Measurements from ENCODE around the gene ECI2.
A peak's percentile ranks its signal among the peaks of the same experiment; 100 is the strongest.

ECI2 gene, protein sequence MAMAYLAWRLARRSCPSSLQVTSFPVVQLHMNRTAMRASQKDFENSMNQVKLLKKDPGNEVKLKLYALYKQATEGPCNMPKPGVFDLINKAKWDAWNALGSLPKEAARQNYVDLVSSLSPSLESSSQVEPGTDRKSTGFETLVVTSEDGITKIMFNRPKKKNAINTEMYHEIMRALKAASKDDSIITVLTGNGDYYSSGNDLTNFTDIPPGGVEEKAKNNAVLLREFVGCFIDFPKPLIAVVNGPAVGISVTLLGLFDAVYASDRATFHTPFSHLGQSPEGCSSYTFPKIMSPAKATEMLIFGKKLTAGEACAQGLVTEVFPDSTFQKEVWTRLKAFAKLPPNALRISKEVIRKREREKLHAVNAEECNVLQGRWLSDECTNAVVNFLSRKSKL

DNA sequence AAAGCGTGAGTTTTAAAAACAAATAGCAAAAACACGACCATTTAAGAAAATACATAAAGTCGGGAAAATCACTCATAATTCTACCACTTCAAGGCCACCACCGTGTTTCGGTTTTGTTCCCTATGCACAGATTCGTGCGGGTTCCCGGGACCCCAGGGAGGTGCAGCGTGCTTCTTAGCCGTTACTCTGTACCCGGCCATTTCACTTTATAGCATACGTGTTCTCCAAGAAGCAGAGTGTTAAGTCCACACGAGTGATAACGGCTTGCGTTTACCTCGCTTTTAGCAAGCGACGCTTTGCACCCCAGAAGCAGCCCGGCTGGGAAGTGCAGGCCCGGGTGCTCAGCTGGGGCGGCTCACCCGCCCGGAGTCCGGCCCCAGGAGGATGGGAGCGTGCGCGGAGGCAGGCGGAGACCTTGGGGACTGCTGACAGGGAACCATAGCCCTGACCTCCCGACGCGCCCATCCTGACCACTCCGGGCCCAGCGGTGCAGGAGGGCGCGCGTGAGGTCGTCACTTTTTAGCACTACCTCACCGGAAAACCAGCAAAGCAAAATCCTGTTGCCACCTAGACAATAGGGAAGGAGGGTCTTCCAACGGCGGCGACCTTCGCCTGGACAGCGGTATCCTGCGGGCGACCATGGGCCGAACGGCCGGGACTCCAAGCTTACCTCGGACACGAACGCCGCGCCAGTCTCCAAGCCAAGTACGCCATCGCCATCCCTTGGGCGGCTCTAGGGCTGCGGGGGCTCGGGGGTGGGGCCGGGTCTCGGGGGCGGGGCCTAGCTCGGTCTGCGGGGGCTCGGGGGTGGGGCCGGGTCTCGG lies at the start of gene ECI2:
Gene ECI2 (minus strand): TSS at position 735 of the 824 bp plus-strand sequence. CDS start 15 bp downstream, at position 720.
- peaks cover 3% of the 10 kb centered on the region for H3K9me3 Mint-ChIP-seq
- H3K36me3 Mint-ChIP-seq = peaks cover 29% of the 10 kb centered on the region
- peak within 1 kb of the TSS; percentile 91 for H3K27ac Mint-ChIP-seq
- ATAC-seq = peak; percentile 81
- peaks cover 29% of the 10 kb centered on the region for H3K4me1 Mint-ChIP-seq
- H3K4me3 Mint-ChIP-seq = peak within 1 kb of the TSS; percentile 97
- H3K27me3 Mint-ChIP-seq = no peaks in the 10 kb centered on the region

DNA sequence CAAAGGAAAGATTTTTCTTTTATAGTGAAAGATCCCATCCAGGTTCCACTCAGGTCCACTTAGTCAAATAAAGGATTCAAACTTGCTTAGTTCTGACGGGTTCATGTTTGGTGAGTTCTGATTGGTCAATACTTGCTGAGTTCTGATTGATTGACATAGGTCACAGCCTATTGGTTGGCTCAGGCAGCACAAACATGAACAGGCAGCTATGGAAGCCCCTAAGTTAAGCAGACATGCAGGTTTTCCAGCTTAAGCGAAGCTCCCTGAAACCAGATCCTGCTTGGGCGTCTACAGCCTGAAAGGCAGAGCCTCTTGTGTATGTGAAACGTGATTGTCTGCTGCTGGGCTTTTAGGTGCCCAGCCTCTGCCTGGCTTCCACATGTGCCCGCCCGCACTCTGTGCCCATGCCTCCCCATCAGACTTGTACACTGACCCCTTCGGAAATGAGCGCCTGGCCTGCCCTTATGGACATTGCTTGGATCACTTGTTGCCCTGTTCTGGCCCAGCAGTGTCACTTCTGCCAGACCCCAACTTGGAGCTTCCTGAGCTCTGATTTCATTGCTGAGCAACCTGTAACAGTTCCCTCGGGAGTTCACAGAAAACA lies 45.4 kb upstream of the ECI2 start:
- Mint-ChIP-seq H3K27ac (no peak overlapping the region), H3K27me3 (peaks cover 40% of the 10 kb centered on the region), H3K9me3 (no peaks in the 10 kb centered on the region), H3K4me3 (no peak overlapping the region), H3K36me3 (no peaks in the 10 kb centered on the region), H3K4me1 (no peaks in the 10 kb centered on the region)
- peak; percentile 45 for ATAC-seq

DNA sequence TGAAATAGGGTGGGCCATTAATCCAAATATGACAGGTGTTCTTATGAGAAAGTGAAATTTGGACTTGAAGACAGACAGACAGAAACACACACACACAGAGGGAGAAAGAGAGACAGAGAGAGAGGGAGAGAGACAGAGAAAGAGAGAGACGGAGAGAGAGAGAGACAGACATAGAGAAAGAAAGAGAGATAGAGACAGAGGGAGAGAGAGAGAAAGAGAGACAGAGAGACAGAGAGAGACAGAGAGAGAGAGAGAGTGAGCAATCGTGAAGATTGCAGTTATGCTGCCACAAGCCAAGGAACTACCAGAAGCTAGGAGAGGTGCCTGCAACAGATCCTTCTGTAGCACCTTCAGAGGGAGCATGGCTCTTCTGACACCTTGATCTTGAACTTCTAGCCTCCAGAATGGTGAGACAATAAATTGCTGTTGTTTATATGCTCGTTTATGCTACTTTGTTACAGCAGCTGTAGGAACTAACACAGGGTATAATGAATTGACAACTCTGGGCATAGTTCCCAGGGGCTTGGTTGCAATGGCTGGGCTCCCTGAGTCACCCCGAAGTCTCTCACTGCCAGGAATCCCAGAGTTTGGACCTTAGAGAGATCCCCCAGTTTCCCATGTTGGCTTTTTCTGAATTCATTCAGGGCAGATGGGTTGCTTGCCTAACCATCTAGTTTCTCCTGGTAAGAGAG lies 44.7 kb upstream of the ECI2 start:
- Mint-ChIP-seq H3K4me1 (no peaks in the 10 kb centered on the region), H3K4me3 (no peak overlapping the region), H3K9me3 (no peaks in the 10 kb centered on the region), H3K36me3 (no peaks in the 10 kb centered on the region), H3K27me3 (peaks cover 33% of the 10 kb centered on the region), H3K27ac (no peak overlapping the region)
- ATAC-seq = no peak

DNA sequence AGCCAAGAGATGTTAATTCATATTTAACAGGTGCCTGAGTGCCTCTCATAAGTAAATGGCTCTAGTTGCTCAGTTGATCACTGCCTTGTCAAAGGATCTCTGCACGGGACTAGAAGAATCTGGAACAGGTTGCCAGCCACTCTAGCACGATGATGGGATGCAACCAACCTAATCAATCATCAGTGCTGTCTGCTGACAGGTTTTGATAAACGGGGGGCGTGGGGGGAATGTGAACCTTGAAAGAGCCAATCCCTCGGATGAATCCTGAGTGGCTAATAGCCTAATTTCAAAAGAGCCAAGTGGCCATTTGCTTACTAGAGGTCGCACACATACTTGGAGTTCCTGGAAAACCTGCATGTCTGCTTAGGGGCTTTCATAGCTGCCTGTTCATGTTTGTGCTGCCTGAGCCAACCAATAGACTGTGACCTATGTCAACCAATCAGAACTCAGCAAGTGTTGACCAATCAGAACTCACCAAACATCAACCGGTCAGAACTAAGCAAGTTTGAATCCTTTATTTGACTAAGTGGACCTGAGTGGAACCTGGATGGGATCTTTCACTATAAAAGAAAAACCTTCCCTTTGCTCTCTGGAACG lies 43.5 kb upstream of the ECI2 start:
- ATAC-seq = no peak
- H3K4me1 Mint-ChIP-seq = no peaks in the 10 kb centered on the region
- no peak overlapping the region for H3K27ac Mint-ChIP-seq
- H3K4me3 Mint-ChIP-seq = no peak overlapping the region
- no peaks in the 10 kb centered on the region for H3K9me3 Mint-ChIP-seq
- H3K27me3 Mint-ChIP-seq = peaks cover 25% of the 10 kb centered on the region
- no peaks in the 10 kb centered on the region for H3K36me3 Mint-ChIP-seq

DNA sequence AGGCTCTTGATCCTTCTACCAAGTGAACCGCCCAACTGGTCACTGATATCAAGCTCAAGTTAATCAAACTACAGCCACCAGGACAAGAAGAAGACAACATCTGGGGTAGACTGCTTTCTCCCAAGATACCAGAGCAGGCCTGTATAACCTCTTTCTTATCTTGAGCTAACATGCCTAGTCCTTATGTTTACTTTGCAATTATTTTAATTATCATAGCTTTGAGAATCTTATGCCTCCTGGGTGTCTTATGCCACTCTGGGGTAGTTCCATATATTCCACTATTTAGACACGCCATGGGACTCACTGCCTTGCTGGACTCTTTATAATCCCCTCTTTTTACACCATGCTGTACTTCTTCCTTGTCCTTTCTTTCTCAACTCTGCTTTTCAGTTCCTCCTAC lies 41.5 kb upstream of the ECI2 start:
- peaks cover 6% of the 10 kb centered on the region for H3K4me1 Mint-ChIP-seq
- no peak overlapping the region for H3K27ac Mint-ChIP-seq
- no peaks in the 10 kb centered on the region for H3K36me3 Mint-ChIP-seq
- H3K27me3 Mint-ChIP-seq = peaks cover 24% of the 10 kb centered on the region
- H3K9me3 Mint-ChIP-seq = no peaks in the 10 kb centered on the region
- no peak overlapping the region for H3K4me3 Mint-ChIP-seq
- ATAC-seq = no peak

DNA sequence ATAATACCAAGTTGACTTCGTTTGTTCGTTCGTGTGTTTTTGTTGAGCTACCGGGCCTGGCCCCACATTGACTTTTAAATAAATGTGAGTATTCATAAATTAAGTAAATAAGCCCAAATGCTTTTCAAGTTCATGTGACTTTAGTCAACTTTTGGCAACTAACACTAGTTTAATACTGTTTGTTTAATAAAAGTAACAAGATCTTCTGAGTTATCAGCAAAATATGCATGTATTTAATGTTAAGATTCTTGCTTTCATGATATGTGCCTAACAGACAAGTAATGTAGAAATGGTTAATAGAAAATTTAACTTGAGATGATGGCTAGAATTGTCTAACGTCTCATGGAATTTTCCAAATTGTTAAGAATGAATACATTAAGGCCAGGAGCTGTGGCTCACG lies 38.7 kb upstream of the ECI2 start:
- Mint-ChIP-seq H3K27me3 (no peaks in the 10 kb centered on the region), H3K4me1 (peaks cover 6% of the 10 kb centered on the region), H3K36me3 (no peaks in the 10 kb centered on the region), H3K27ac (no peak overlapping the region), H3K4me3 (no peak overlapping the region), H3K9me3 (no peaks in the 10 kb centered on the region)
- no peak for ATAC-seq

DNA sequence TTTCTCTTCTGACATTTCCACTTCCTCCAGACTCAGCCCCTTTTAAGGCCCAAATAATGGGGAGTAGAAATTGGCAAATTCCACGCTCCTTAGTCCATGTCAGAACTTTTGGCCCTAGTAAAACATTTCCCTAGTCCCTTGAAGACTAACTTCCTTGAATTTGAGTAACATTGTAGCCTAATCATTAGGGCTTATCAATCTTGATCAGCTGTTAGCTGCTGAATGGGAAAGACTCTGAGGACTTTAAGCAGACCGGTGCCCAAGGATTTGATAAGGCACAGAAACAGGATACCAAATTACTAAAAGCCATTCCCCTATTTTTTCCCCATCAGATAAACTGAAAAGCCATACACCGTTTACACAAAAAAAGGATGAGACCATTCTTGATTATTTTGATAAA lies 37.0 kb upstream of the ECI2 start:
- H3K4me1 Mint-ChIP-seq = peaks cover 6% of the 10 kb centered on the region
- no peaks in the 10 kb centered on the region for H3K27me3 Mint-ChIP-seq
- no peak for ATAC-seq
- H3K9me3 Mint-ChIP-seq = no peaks in the 10 kb centered on the region
- no peak overlapping the region for H3K27ac Mint-ChIP-seq
- no peak overlapping the region for H3K4me3 Mint-ChIP-seq
- H3K36me3 Mint-ChIP-seq = no peaks in the 10 kb centered on the region

DNA sequence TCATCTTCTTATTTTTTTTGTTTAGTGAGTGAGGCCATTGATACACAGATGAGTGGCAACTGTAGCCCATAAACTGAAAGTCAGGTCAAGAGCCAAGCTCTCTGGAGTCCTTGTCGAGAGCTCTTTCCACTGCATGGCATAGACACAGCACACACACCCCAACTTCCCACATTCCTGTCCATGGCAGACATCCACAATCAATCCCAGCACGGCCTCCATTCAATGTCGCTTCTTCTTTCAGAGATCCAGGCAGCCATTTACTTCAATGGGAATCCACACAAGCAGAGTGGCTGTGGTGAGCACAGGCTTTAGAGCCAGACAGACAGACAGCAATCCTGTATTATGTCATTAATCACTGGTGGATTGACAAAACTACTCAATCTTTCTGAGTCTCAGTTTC lies 34.9 kb upstream of the ECI2 start:
- ATAC-seq = no peak
- no peaks in the 10 kb centered on the region for H3K27me3 Mint-ChIP-seq
- H3K27ac Mint-ChIP-seq = no peak overlapping the region
- H3K4me3 Mint-ChIP-seq = no peak overlapping the region
- no peaks in the 10 kb centered on the region for H3K9me3 Mint-ChIP-seq
- peaks cover 6% of the 10 kb centered on the region for H3K4me1 Mint-ChIP-seq
- H3K36me3 Mint-ChIP-seq = no peaks in the 10 kb centered on the region

DNA sequence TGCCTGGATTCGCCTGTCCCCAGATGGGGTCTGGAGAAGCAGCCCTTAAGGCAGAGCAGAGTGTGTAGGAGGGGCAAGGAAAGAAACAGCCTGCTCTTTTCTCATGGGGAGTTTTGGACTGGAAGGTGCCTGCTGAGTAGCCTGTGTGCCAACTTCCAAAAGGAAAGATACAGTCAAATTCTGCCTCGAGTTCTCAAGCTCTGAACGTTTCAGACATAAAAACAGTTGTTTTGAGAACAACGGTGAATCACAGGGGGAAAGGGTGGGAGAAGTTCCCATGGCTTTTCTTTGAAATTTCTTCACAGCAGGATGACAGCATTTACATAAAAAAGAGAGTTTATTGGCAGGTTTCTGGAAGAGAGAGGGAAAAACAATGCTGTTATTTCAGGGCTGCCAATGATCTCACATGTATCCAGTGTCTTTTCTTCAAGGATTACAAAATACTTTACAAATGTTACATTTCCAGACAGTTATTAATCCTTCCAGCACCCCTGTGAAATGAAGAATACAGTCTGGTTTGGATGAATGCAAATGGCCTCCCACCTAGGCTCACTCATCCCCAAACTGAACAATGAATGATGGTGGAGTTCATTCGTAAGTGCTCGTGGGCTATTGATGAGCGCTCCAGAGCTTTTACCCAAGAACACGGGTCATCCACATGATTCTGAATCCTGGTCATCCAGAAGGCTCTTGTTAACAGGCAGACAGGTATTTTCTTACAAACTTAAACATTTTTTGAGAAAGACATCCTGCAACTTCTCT lies 33.8 kb upstream of the ECI2 start:
- Mint-ChIP-seq H3K4me3 (no peak overlapping the region), H3K36me3 (no peaks in the 10 kb centered on the region), H3K4me1 (peaks cover 6% of the 10 kb centered on the region), H3K9me3 (no peaks in the 10 kb centered on the region), H3K27ac (no peak overlapping the region), H3K27me3 (no peaks in the 10 kb centered on the region)
- ATAC-seq = no peak

DNA sequence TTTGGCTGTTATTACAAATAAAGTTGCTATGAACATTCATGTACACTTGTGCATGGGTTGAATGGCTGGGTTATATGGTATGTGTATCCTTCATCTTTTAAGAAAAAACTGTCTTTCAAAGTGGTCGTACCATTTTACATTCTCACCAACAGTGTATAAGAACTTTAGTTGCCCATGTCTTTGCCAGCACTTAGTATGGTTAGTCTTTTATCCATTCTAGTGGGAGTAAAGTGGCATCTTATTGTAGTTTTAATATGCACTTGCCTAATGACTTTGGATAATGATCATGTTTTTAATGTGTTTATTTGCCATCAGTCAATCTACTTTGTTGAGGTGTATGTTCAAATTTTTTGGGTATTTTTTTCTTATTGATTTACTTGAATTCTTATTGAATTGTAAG lies 32.5 kb upstream of the ECI2 start:
- peaks cover 6% of the 10 kb centered on the region for H3K4me1 Mint-ChIP-seq
- H3K27me3 Mint-ChIP-seq = no peaks in the 10 kb centered on the region
- no peaks in the 10 kb centered on the region for H3K9me3 Mint-ChIP-seq
- ATAC-seq = no peak
- no peaks in the 10 kb centered on the region for H3K36me3 Mint-ChIP-seq
- no peak overlapping the region for H3K27ac Mint-ChIP-seq
- no peak overlapping the region for H3K4me3 Mint-ChIP-seq

DNA sequence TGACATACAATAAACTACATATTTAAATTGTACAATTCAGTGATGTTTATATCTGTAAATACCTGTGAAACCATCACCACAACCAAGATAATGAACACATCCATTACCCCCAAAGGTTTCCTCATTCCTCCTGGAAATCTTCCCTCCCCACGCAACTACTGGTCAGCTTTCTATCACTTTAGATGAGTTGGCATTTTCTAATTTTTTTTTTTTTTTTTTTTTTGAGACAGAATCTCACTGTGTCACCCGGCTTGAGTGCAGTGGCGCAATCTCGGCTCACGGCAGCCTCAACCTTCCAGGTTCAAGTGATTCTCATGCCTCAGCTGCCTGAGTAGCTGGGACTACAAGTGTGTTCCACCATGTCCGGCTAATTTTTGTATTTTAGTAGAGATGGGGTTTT lies 31.7 kb upstream of the ECI2 start:
- ATAC-seq = no peak
- H3K9me3 Mint-ChIP-seq = no peaks in the 10 kb centered on the region
- no peaks in the 10 kb centered on the region for H3K27me3 Mint-ChIP-seq
- no peak overlapping the region for H3K27ac Mint-ChIP-seq
- no peak overlapping the region for H3K4me3 Mint-ChIP-seq
- H3K4me1 Mint-ChIP-seq = peaks cover 2% of the 10 kb centered on the region
- no peaks in the 10 kb centered on the region for H3K36me3 Mint-ChIP-seq

DNA sequence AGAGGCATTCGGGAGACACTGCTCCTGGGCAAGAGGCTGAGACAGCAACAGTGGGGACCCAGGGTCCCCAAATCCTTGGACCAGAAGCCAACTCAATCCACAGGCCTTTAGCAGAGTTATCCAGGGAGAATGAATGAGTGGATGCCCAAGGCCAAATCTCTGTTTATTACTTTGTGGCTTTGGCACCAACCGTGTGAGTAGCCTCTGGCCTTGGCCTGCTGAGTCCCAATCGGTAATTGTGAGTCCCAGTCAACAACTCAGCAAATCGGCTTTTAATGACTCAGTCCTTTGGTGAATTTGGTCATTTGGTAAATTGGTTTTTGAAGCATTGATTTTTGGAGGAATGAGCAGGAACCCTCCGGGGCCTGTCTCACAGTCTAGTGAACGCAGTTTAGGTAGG lies 29.1 kb upstream of the ECI2 start:
- no peak overlapping the region for H3K27ac Mint-ChIP-seq
- no peak overlapping the region for H3K4me3 Mint-ChIP-seq
- H3K4me1 Mint-ChIP-seq = no peaks in the 10 kb centered on the region
- H3K36me3 Mint-ChIP-seq = no peaks in the 10 kb centered on the region
- H3K27me3 Mint-ChIP-seq = peaks cover 10% of the 10 kb centered on the region
- no peaks in the 10 kb centered on the region for H3K9me3 Mint-ChIP-seq
- no peak for ATAC-seq

DNA sequence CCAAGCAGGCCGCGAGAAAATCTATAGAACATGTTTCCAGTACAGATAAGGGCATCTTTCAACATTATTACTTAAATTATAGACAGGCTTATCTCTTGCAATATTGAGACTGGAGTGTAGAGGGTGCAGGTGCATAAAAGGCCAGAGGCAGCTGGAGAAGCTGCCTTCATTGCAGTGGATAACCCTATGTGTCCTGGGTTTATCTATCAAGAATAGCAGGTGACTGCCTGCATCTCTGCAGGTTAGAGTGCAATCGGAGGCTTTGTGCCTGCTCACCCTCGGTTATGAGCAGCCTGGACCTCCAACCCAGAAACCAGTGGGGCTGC lies 28.7 kb upstream of the ECI2 start:
- H3K36me3 Mint-ChIP-seq = no peaks in the 10 kb centered on the region
- ATAC-seq = no peak
- H3K4me1 Mint-ChIP-seq = no peaks in the 10 kb centered on the region
- H3K4me3 Mint-ChIP-seq = no peak overlapping the region
- H3K27ac Mint-ChIP-seq = no peak overlapping the region
- H3K9me3 Mint-ChIP-seq = no peaks in the 10 kb centered on the region
- peaks cover 10% of the 10 kb centered on the region for H3K27me3 Mint-ChIP-seq

DNA sequence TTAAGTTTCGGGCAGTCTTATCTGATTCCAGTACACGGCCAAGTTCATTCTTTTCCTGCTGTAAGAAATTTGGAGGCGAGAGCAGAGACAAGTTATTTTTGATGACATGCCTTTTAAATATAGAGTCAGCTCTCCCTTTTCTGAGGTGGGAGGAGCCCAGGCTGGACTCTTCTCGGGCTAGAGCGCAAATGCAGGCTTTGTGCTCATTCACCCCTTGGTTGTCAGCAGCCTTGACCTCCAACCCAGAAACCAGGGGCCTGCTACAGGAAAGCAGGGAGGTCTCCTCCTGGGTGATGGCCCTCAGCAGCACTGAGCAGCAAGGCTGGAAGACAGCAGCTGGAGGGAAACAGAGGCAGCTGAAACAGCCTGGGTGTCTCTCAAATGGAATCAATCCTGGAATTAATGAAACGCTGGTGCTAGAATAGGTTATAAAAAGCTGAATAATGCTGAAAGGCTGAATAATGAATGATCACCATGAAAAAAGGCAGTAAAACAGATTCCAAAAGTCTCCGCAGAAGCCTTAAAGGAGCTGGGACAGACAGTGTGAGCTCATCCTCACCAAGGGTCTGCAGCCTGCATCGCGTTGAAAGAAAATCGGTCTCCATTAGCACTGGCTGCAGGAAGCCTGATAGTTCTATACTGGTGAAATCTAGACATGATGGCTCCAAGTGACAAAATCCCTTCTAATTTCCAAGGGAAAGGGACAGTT lies 28.2 kb upstream of the ECI2 start:
- Mint-ChIP-seq H3K4me1 (no peaks in the 10 kb centered on the region), H3K9me3 (no peaks in the 10 kb centered on the region), H3K36me3 (no peaks in the 10 kb centered on the region), H3K4me3 (no peak overlapping the region), H3K27me3 (peaks cover 10% of the 10 kb centered on the region), H3K27ac (no peak overlapping the region)
- ATAC-seq = no peak
